PFSK-1 (cell line): Measurements from ENCODE around the gene SRGAP2C.

Experiments used
- FOXP2 ChIP-seq: optimal IDR thresholded peaks from 2 replicates; pipeline ENCODE3; 2011; ENCODE audit warnings: borderline replicate concordance, control low read depth, inconsistent platforms; ENCODE audit not compliant: insufficient read depth; ENCODE audit errors: extremely low read length, extremely low read depth
- POLR2AphosphoS5 ChIP-seq: IDR thresholded peaks from 2 replicates; pipeline ENCODE4 v1.6.1; 2012; ENCODE audit warnings: low read depth, mild to moderate bottlenecking, control low read depth, low read length, moderate library complexity
- SIN3A ChIP-seq: IDR thresholded peaks from 2 replicates; pipeline ENCODE4 v1.6.1; 2012; ENCODE audit warnings: mild to moderate bottlenecking, low read length, moderate library complexity, borderline replicate concordance; ENCODE audit not compliant: insufficient read depth
- TAF1 ChIP-seq: IDR thresholded peaks from 2 replicates; pipeline ENCODE4 v1.6.1; 2012; ENCODE audit warnings: low read length, control low read depth, borderline replicate concordance; ENCODE audit not compliant: insufficient read depth
- TF ChIP-seq, protein P1 (sequence below), 2 experiments: IDR thresholded peaks; 2 replicates each; pipeline versions ENCODE4 v1.6.1 to v1.8.0; 2011 to 2012; ENCODE audit warnings: low read depth in 2 of 2, low read length in 2 of 2, control low read depth in 1 of 2, inconsistent platforms in 1 of 2, mild to moderate bottlenecking in 1 of 2, moderate library complexity in 1 of 2; ENCODE audit not compliant: insufficient read depth in 1 of 2

The SRGAP2C gene

DNA sequence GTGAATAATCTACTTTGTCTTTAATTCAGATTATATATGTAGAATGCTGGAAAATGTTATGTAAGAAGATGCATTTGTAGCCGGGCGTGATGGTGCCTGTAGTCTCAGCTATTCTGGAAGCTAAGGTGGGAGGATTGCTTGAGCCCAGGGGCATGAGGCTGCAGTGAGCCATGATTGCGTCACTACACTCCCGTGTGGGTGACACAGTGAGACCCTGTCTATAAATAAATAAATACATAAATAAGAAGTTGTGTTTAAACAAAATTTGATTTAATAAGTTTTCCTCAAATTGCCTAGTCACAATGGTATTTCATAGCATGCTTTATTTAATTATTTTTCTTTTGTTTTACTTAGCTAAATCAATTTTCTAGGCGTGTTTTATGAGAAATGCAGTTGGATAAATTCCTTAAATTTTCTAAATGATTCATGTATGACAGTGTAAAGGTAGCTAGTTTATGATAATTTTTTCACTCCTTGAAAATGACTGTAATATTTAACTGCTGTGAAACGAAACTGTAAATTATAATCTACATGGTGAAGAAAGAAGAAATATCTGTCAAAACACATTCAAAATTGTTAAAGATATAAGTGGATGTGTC, 232.6 kb downstream of the SRGAP2C start:
- TF ChIP-seq POLR2AphosphoS5 (no peak), SIN3A (no peak), FOXP2 (no peak), TAF1 (no peak)
- TF ChIP-seq, protein P1, sequence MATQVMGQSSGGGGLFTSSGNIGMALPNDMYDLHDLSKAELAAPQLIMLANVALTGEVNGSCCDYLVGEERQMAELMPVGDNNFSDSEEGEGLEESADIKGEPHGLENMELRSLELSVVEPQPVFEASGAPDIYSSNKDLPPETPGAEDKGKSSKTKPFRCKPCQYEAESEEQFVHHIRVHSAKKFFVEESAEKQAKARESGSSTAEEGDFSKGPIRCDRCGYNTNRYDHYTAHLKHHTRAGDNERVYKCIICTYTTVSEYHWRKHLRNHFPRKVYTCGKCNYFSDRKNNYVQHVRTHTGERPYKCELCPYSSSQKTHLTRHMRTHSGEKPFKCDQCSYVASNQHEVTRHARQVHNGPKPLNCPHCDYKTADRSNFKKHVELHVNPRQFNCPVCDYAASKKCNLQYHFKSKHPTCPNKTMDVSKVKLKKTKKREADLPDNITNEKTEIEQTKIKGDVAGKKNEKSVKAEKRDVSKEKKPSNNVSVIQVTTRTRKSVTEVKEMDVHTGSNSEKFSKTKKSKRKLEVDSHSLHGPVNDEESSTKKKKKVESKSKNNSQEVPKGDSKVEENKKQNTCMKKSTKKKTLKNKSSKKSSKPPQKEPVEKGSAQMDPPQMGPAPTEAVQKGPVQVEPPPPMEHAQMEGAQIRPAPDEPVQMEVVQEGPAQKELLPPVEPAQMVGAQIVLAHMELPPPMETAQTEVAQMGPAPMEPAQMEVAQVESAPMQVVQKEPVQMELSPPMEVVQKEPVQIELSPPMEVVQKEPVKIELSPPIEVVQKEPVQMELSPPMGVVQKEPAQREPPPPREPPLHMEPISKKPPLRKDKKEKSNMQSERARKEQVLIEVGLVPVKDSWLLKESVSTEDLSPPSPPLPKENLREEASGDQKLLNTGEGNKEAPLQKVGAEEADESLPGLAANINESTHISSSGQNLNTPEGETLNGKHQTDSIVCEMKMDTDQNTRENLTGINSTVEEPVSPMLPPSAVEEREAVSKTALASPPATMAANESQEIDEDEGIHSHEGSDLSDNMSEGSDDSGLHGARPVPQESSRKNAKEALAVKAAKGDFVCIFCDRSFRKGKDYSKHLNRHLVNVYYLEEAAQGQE (IDR thresholded peaks at IDR 0.05; ENCODE audit: insufficient read depth in 1 of 2, low read depth in 2 of 2, low read length in 2 of 2): no peak

DNA sequence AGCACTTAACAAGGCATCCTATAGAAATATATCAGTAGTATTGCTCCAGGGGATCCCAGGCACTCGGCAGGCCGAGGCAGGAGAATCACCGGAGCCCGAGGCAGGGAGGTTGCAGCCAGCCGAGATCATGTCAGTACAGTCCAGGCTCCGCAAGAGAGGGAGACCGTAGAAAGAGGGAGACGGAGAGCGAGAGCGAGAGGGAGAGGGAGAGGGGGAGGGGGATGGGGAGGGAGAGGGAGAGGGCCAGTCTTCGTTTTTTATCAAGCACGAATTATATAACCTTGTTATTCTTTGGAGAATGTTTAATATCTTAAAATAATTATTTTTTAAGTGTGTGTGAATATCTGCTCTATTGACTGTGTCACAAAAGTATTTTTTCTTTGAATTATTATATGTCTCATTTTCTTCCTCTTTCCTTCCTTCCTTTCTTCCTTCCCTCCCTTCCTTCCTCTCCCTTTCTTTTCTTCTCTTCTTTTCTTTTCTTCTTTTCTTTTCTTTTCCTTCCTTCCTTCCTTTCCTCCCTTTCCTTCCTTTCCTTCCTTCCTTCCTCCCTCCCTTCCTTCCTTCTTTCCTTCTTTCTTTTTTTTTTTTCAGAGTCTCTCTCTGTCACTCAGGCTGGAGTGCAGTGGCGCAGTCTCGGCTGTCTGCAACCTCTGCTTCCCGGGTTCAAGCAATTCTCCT, 233.7 kb downstream of the SRGAP2C start:
- TF ChIP-seq SIN3A (no peak), FOXP2 (no peak)

DNA sequence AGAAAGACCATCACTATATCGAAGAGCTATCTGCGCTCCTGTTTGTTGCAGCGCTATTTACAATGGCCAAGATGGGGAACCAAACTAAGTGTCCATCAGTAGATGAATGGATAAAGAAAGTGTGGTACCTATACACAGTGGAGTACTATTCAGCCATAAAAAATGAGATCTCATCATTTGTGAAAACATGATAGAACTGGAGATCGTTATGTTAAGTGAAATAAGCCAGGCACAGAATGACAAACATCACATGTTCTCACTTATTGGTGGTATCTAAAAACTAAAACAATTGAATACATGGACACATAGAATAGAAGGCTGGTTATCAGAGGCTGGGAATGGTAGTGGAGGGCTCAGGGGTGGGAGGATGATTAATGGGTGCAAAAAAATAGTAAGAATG, 256.2 kb downstream of the SRGAP2C start:
- no peak for TF ChIP-seq POLR2AphosphoS5
- no peak for TF ChIP-seq FOXP2
- no peak for TF ChIP-seq SIN3A
- no peak for TF ChIP-seq TAF1
